Peyer's patch (tissue), 4 donors: ENCODE results near the gene ZDHHC24. TPM values are rescaled to one million over a fixed set of nuclear protein-coding genes. Genes with fewer than 3 reads are reported as not detected.

Source experiments
- DNase-seq, 3 donors: peaks; one replicate each; pipeline ENCODE4 v3.0.0-alpha.2; 2017 to 2019
- H3K27ac ChIP-seq, 4 donors: fragments of 200-600 bp; sonication (generic); one replicate each; pipeline ENCODE4 v1.5.1; 2016 to 2019
- H3K27me3 ChIP-seq, 2 donors: fragments of 200-600 bp; sonication (generic); one replicate each; pipeline ENCODE4 v1.5.1; 2019
- H3K36me3 ChIP-seq, 3 donors: fragments of 200-600 bp; sonication (generic); one replicate each; pipeline ENCODE4 v1.5.1; 2016 to 2019
- H3K4me1 ChIP-seq, 4 donors: fragments of 200-600 bp; sonication (generic); one replicate each; pipeline ENCODE4 v1.5.1; 2016 to 2019
- H3K4me3 ChIP-seq, 4 donors: fragments of 200-600 bp; sonication (generic); 1 replicate in 3 of 4; 2 replicates in 1 of 4; pipeline ENCODE4 v1.5.1; 2016 to 2019; ENCODE audit warnings: mild to moderate bottlenecking in 1 of 4
- H3K9me3 ChIP-seq, 4 donors: fragments of 200-600 bp; sonication (generic); one replicate each; pipeline ENCODE4 v1.5.1; 2016 to 2019; ENCODE audit warnings: mild to moderate bottlenecking in 1 of 4
- POLR2A ChIP-seq, 2 donors: fragments of 450-650 bp; IDR thresholded peaks; one replicate each; pipeline ENCODE4 v1.5.1; 2017; ENCODE audit warnings: antibody characterized with exemption in 2 of 2, mild to moderate bottlenecking in 2 of 2, moderate library complexity in 2 of 2
- total RNA-seq, 4 donors: library from RNA; depleted of rRNA; stranded (reverse); fragments of >200 nt; gene quantifications; one replicate each; pipeline ENCODE4 v1.1.0, GENCODE V29; 2016
- TF ChIP-seq, protein P1 (sequence below), 6 experiments: fragments of 450-650 bp in 4 of 6; fragments of 200-600 bp in 2 of 6; sonication (generic) in 1 of 6; IDR thresholded peaks; one replicate each; pipeline ENCODE4 v1.5.1; 2017 to 2019; ENCODE audit warnings: antibody characterized with exemption in 6 of 6, mild to moderate bottlenecking in 3 of 6, moderate library complexity in 1 of 6

The ZDHHC24 gene
- total RNA-seq, 4 donors from 2014 or later, result 9.1 to 29.3 (median 15.3) TPM

DNA sequence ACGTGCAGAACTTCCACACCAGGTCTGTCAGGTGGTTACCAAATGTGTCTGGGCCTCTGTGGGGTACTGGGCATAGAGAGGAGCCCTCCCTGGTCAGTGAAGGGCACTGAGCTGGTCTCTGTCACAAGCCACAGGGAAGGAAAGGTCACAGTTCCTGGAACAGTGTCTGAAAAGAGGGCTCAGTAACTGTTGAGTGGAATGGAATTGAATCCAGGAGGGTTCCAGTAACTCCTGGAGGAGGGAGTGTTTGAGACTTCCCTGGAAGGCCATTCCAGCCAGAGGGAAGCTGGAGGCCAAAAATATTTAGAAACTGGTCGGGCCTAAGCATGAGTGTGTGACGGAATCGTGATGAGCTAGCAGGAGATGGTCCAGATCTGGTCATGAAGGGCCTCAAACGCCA, 8.8 kb upstream of the ZDHHC24 start:
- no peak overlapping the region for H3K4me3 ChIP-seq
- no peaks in the 10 kb centered on the region for H3K27me3 ChIP-seq
- no peaks in the 10 kb centered on the region for H3K9me3 ChIP-seq
- no peak overlapping the region for H3K27ac ChIP-seq
- peaks cover 0 to 11% (median 2%) of the 10 kb centered on the region in 4 donors for H3K4me1 ChIP-seq
- TF ChIP-seq, protein P1, sequence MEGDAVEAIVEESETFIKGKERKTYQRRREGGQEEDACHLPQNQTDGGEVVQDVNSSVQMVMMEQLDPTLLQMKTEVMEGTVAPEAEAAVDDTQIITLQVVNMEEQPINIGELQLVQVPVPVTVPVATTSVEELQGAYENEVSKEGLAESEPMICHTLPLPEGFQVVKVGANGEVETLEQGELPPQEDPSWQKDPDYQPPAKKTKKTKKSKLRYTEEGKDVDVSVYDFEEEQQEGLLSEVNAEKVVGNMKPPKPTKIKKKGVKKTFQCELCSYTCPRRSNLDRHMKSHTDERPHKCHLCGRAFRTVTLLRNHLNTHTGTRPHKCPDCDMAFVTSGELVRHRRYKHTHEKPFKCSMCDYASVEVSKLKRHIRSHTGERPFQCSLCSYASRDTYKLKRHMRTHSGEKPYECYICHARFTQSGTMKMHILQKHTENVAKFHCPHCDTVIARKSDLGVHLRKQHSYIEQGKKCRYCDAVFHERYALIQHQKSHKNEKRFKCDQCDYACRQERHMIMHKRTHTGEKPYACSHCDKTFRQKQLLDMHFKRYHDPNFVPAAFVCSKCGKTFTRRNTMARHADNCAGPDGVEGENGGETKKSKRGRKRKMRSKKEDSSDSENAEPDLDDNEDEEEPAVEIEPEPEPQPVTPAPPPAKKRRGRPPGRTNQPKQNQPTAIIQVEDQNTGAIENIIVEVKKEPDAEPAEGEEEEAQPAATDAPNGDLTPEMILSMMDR (IDR thresholded peaks at IDR 0.05), result no peak
- no peak for TF ChIP-seq POLR2A (IDR thresholded peaks at IDR 0.05)
- no peaks in the 10 kb centered on the region for H3K36me3 ChIP-seq
- no peak for DNase-seq

DNA sequence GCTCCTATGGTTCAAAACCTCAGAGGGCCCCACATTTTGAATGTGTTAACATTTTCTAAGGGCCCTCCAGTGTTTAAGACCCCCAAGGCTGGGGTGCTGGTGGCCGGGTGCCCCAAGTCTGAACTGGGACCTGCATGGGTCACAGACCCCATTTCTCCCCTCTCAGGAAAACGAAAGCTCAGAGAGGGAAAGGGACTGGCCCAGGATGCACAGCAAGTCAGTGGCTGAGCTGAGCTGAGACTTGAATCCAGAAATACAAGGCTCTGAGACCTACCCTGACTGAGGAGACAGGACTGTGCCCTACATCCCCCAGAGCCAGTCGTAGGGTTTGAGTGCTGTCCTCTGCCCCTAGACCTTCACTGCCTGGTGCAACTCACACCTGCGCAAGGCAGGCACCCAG, 5.0 kb upstream of the ZDHHC24 start:
- Histone ChIP-seq H3K36me3 (no peaks in the 10 kb centered on the region), H3K27me3 (no peaks in the 10 kb centered on the region), H3K9me3 (no peaks in the 10 kb centered on the region), H3K27ac (no peak overlapping the region), H3K4me3 (no peak overlapping the region), H3K4me1 (peaks cover 0 to 6% (median 2%) of the 10 kb centered on the region in 4 donors)
- no peak for DNase-seq
- TF ChIP-seq, protein P1 (IDR thresholded peaks at IDR 0.05), result no peak
- no peak for TF ChIP-seq POLR2A (IDR thresholded peaks at IDR 0.05)

DNA sequence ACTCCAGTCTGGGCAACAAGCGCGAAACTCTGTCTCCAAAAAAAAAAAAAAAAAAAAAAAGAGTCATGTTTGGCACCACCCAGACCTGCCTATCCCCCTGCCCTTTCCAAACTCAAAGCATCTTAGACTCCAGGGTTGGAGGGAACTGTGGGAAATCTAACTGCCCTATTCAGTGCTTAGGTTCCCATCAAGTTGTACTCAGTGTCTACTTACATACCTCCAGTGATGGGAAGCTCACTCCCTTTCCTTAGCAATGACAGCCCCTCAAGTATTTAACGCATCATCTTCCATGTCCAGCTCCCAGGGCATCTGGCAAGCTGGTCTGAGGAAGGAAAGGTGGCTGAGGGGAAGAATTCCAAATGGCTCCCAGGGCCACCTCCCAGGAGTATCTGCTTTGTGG, 3.8 kb upstream of the ZDHHC24 start:
- Histone ChIP-seq H3K27ac (no peak overlapping the region), H3K9me3 (no peaks in the 10 kb centered on the region), H3K36me3 (no peaks in the 10 kb centered on the region), H3K4me1 (peaks cover 0 to 14% (median 4%) of the 10 kb centered on the region in 4 donors), H3K4me3 (no peak overlapping the region), H3K27me3 (no peaks in the 10 kb centered on the region)
- TF ChIP-seq, protein P1 (IDR thresholded peaks at IDR 0.05), result no peak
- no peak for TF ChIP-seq POLR2A (IDR thresholded peaks at IDR 0.05)
- no peak for DNase-seq

DNA sequence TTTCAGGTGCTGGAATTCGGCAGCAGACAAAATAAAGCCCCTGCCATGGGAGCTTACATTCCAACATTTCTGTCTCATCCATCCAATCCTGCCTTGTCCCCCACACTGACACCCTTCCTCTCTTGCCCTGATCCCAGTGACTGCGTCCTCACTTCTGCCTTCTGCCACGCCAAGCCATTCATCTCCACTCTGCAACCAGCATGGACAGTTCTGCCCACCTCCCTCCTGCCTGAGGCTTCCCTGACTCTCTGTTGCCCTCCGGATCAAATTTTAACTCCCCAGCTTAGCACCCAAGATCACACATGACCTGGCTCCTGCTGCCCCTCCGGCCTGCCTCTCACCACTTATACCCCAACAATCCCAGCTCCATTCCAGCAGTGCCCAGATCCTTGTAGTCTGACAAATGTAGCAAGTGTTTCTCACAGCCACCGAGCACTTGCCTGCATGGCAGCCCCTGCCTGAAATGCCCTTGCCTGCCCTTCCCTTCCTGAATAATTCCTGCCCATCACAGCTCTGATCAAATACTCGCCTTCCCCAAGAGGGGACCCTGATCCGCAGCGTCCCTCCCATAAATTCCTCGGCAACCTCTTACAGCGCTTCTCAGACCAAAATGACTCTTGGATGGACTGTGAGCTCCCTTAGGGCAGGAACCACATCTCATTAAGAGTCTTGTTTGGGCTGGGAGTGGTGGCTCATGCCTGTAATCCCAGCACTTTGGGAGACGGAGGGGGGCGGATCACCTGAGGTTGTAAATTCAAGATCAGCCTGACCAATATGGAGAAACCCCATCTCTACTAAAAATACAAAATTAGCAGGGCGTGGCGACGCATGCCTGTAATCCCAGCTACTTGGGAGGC, 3.2 kb upstream of the ZDHHC24 start:
- Histone ChIP-seq H3K27me3 (no peaks in the 10 kb centered on the region), H3K27ac (no peak overlapping the region), H3K4me1 (peaks cover 0 to 20% (median 4%) of the 10 kb centered on the region in 4 donors), H3K36me3 (no peaks in the 10 kb centered on the region), H3K9me3 (no peaks in the 10 kb centered on the region), H3K4me3 (no peak overlapping the region)
- DNase-seq, result no peak
- TF ChIP-seq, protein P1 (IDR thresholded peaks at IDR 0.05), result no peak
- no peak for TF ChIP-seq POLR2A (IDR thresholded peaks at IDR 0.05)

DNA sequence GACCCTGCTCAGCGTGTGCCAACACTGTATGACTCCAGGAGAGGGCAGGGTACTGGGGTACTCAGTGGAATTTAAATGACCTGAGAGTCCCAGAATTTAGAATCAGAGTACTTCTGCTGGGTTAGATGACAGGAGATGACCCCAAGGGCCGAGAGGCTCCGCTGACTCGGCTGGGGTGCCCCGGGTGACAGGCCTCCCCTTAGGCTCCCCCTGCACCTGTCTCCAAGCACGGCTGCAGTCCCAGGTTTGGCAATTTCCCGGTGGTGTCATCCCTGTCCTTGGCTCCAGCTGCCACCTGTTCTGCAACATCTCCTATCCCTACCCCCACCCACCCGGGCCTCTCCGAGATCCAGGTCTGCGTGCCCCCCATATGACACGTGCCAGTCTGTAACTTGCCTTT, 2.2 kb upstream of the ZDHHC24 start:
- DNase-seq, result no peak
- Histone ChIP-seq H3K4me1 (peaks cover 0 to 27% (median 4%) of the 10 kb centered on the region in 4 donors), H3K27ac (no peak overlapping the region)

More for the DNA sequence above, 2.2 kb upstream of the ZDHHC24 start:
- H3K4me3 ChIP-seq, result no peak overlapping the region
- H3K9me3 ChIP-seq, result no peaks in the 10 kb centered on the region
- peaks cover 0 to 4% (median 0%) of the 10 kb centered on the region in 3 donors for H3K36me3 ChIP-seq
- H3K27me3 ChIP-seq, result no peaks in the 10 kb centered on the region
- TF ChIP-seq POLR2A (IDR thresholded peaks at IDR 0.05), result no peak
- TF ChIP-seq, protein P1 (IDR thresholded peaks at IDR 0.05), result no peak
